GM23338 (cell line): ENCODE data around the gene NAPB. TPM values are rescaled to one million over a fixed set of nuclear protein-coding genes. Genes with fewer than 3 reads are reported as not detected.
A peak's percentile ranks its signal among the peaks of the same experiment; 100 is the strongest.

Experiments
- ATAC-seq: fragments of 200-7000 bp; cut with Tn5 transposase; 3 replicates; pipeline ENCODE4 v1.9.1; 2020
- DNase-seq: peaks from one replicate; pipeline ENCODE4 v3.0.0-alpha.2; 2015; ENCODE audit warnings: low spot score
- H2AFZ ChIP-seq: fragments of 200-600 bp; sonication (generic); 2 replicates; pipeline ENCODE4 v1.8.0; 2016; ENCODE audit warnings: antibody characterized with exemption, mild to moderate bottlenecking, moderate library complexity
- H3F3A ChIP-seq: fragments of 200-600 bp; sonication (generic); replicated peaks from 2 replicates; pipeline ENCODE4 v1.8.0; 2017; ENCODE audit warnings: antibody characterized with exemption, mixed run types, low read depth
- H3K27ac ChIP-seq: fragments of 200-600 bp; sonication (generic); 2 replicates; pipeline ENCODE4 v1.6.1; 2016; ENCODE audit warnings: low read depth
- H3K27me3 ChIP-seq: fragments of 200-600 bp; sonication (generic); 2 replicates; pipeline ENCODE4 v1.8.0; 2016; ENCODE audit warnings: mild to moderate bottlenecking, mixed run types, moderate library complexity; ENCODE audit not compliant: insufficient read depth
- H3K36me3 ChIP-seq: fragments of 200-600 bp; sonication (generic); 2 replicates; pipeline ENCODE4 v1.8.0; 2016; ENCODE audit warnings: mild to moderate bottlenecking; ENCODE audit not compliant: insufficient read depth
- H3K4me1 ChIP-seq: fragments of 200-600 bp; sonication (generic); 2 replicates; pipeline ENCODE4 v1.8.0; 2016; ENCODE audit warnings: mild to moderate bottlenecking, moderate library complexity; ENCODE audit not compliant: insufficient read depth
- H3K4me2 ChIP-seq: fragments of 200-600 bp; sonication (generic); 2 replicates; pipeline ENCODE4 v1.7.1; 2017; ENCODE audit warnings: mixed run types
- H3K4me3 ChIP-seq: fragments of 200-600 bp; sonication (generic); 2 replicates; pipeline ENCODE4 v1.6.1; 2016; ENCODE audit warnings: mixed run types
- H3K79me2 ChIP-seq: fragments of 200-600 bp; sonication (generic); replicated peaks from 2 replicates; pipeline ENCODE4 v1.8.0; 2017; ENCODE audit warnings: mild to moderate bottlenecking; ENCODE audit not compliant: insufficient read depth
- H3K9me2 ChIP-seq: fragments of 200-600 bp; sonication (generic); 2 replicates; pipeline ENCODE4 v1.8.0; 2017; ENCODE audit not compliant: insufficient read depth
- H4K20me1 ChIP-seq: fragments of 200-600 bp; sonication (generic); replicated peaks from 2 replicates; pipeline ENCODE4 v1.8.0; 2017; ENCODE audit warnings: mild to moderate bottlenecking; ENCODE audit not compliant: insufficient read depth
- H3K27ac Mint-ChIP-seq: 2 replicates; pipeline ENCODE4 v1.8.0; 2020; ENCODE audit warnings: inconsistent platforms, mild to moderate bottlenecking, moderate library complexity, mixed read lengths
- H3K27me3 Mint-ChIP-seq: 3 replicates; pipeline ENCODE4 v1.8.0; 2022; ENCODE audit warnings: low read depth, mild to moderate bottlenecking, moderate library complexity, mixed read lengths, inconsistent platforms; ENCODE audit not compliant: insufficient read depth, poor library complexity
- H3K36me3 Mint-ChIP-seq: 3 replicates; pipeline ENCODE4 v1.8.0; 2021; ENCODE audit warnings: low read depth, mild to moderate bottlenecking, inconsistent platforms, moderate library complexity, mixed read lengths
- H3K4me1 Mint-ChIP-seq: 3 replicates; pipeline ENCODE4 v1.8.0; 2020; ENCODE audit warnings: mild to moderate bottlenecking, inconsistent platforms, mixed read lengths
- H3K4me3 Mint-ChIP-seq: 3 replicates; pipeline ENCODE4 v1.8.0; 2021; ENCODE audit warnings: moderate library complexity, mild to moderate bottlenecking, inconsistent platforms, mixed read lengths
- H3K9me3 Mint-ChIP-seq: 3 replicates; pipeline ENCODE4 v1.8.0; 2020; ENCODE audit warnings: moderate library complexity, mild to moderate bottlenecking, inconsistent platforms, mixed read lengths
- CREB1 ChIP-seq: fragments of 250-450 bp; sonication (Bioruptor Pico); IDR thresholded peaks from 2 replicates; pipeline ENCODE4 v1.5.0; 2020; ENCODE audit warnings: low read depth, mild to moderate bottlenecking, moderate library complexity
- EZH2 ChIP-seq: fragments of 200-600 bp; sonication (generic); IDR thresholded peaks from one replicate; pipeline ENCODE4 v1.8.0; 2017; ENCODE audit warnings: antibody characterized with exemption, mild to moderate bottlenecking, low read depth; ENCODE audit not compliant: unreplicated experiment
- EZH2phosphoT487 ChIP-seq: fragments of 200-600 bp; sonication (generic); IDR thresholded peaks from one replicate; pipeline ENCODE4 v1.8.1; 2018; ENCODE audit warnings: antibody characterized with exemption; ENCODE audit not compliant: unreplicated experiment
- JUNB ChIP-seq: IDR thresholded peaks from one replicate; pipeline ENCODE4 v1.6.1; 2016; ENCODE audit warnings: antibody characterized with exemption; ENCODE audit not compliant: unreplicated experiment
- NANOG ChIP-seq: IDR thresholded peaks from 2 replicates; pipeline ENCODE4 v1.6.1; 2016; ENCODE audit warnings: antibody characterized with exemption, borderline replicate concordance
- POLR2AphosphoS5 ChIP-seq: IDR thresholded peaks from 2 replicates; pipeline ENCODE4 v1.6.1; 2016; ENCODE audit warnings: antibody characterized with exemption, low read depth
- REST ChIP-seq: IDR thresholded peaks from one replicate; pipeline ENCODE4 v1.6.1; 2018; ENCODE audit warnings: antibody characterized with exemption; ENCODE audit not compliant: unreplicated experiment
- STAT1 ChIP-seq: IDR thresholded peaks from one replicate; pipeline ENCODE4 v1.6.1; 2016; ENCODE audit warnings: antibody characterized with exemption; ENCODE audit not compliant: unreplicated experiment
- ZNF114 ChIP-seq: fragments of 250-450 bp; sonication (Bioruptor Pico); IDR thresholded peaks from 2 replicates; pipeline ENCODE4 v1.5.0; 2020; ENCODE audit warnings: mild to moderate bottlenecking, moderate library complexity
- ZNF331 ChIP-seq: fragments of 250-450 bp; sonication (Bioruptor Pico); IDR thresholded peaks from 2 replicates; pipeline ENCODE4 v1.5.0; 2020; ENCODE audit warnings: low read depth, mild to moderate bottlenecking, moderate library complexity
- polyA plus RNA-seq: library from polyadenylated mRNA; unstranded; fragments of >200 nt; fragmentation: Nextera tagmentation; extraction: Ambion mirVana; gene quantifications from 2 replicates; pipeline ENCODE4 v1.2.1, GENCODE V29; 2016
- total RNA-seq: library from RNA; depleted of rRNA; stranded (reverse); fragments of >200 nt; shearing (Covaris generic); gene quantifications from 2 replicates; pipeline ENCODE4 v1.2.3, GENCODE V29; 2014
- TF ChIP-seq, protein P1 (sequence below): IDR thresholded peaks from 2 replicates; pipeline ENCODE4 v1.6.1; 2016; ENCODE audit warnings: antibody characterized with exemption
- TF ChIP-seq, protein P2 (sequence below): fragments of 250-450 bp; sonication (Bioruptor Pico); IDR thresholded peaks from 2 replicates; pipeline ENCODE4 v1.5.0; 2020; ENCODE audit warnings: mild to moderate bottlenecking, moderate library complexity
- TF ChIP-seq, protein P3 (sequence below), 2 experiments: fragments of 200-600 bp in 1 of 2; sonication (generic) in 1 of 2; conservative IDR thresholded peaks; 2 replicates each; pipeline versions ENCODE4 v1.5.1 to v1.6.1; 2016 to 2017; ENCODE audit warnings: antibody characterized with exemption in 2 of 2, low read depth in 2 of 2, mild to moderate bottlenecking in 2 of 2, moderate library complexity in 1 of 2

NAPB gene
- total and polyA plus RNA-seq, 2 experiments from 2014 or later: 7.3 to 18.1 TPM

DNA sequence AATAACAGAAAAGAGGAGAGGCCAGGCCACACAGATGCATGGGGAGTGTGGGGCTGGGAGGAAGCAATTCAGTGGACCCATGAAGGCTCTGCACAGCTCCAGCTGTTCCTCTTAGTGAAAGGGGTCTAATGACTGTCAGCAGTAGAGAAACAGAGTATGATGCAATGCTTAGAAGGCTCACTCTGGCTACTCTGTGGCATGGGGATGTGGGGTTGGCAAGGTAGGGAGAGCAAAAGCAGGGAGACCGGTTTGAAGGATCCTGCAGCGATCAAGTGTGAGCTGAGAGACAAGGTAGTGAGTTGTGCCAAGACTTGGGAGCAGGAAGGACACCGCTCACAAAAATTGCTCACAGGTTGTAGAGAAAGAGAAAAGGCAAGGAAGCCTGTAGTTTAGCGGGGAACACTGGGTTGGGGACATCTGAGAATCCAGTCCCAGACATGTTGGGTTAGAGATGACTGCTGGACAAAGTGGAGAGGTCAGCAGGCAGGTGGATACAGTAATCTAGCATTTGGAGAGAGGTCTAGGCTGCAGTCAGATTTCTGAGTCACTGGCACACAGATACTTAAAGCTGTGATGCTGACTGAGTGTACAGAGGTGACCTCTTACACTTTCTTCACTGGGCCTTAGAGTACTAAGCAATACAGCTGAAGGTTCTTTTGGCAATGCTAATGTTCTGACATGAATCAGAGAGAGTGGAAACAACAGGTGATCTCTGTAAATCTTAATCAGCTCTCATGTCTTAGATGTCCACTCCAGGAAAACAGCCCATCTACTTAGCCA lies 27.1 kb downstream of the NAPB start:
- Histone ChIP-seq H3K79me2 (peaks cover 15% of the 10 kb centered on the region), H3K36me3 (peaks cover 8% of the 10 kb centered on the region; the same call in 1 of the 2 replicates), H3K27ac (no peak overlapping the region), H3K4me1 (peaks cover 19% of the 10 kb centered on the region), H4K20me1 (peaks cover 15% of the 10 kb centered on the region), H3F3A (no peaks in the 10 kb centered on the region), H2AFZ (no peak overlapping the region), H3K4me2 (no peak overlapping the region), H3K4me3 (no peak overlapping the region), H3K9me2 (no peaks in the 10 kb centered on the region), H3K27me3 (no peaks in the 10 kb centered on the region)
- Mint-ChIP-seq H3K4me1 (peaks cover 39% of the 10 kb centered on the region), H3K36me3 (peaks cover 44% of the 10 kb centered on the region), H3K27me3 (peaks cover 2% of the 10 kb centered on the region), H3K9me3 (no peaks in the 10 kb centered on the region), H3K27ac (peak overlapping the region; percentile 41), H3K4me3 (no peak overlapping the region; the same call in 2 of the 3 replicates)
- DNase-seq (no peak), ATAC-seq (no peak)
- TF ChIP-seq STAT1: no peak
- no peak for TF ChIP-seq NANOG
- TF ChIP-seq EZH2phosphoT487: no peak
- TF ChIP-seq REST: no peak
- TF ChIP-seq ZNF114 (CRISPR knock-in tag): no peak
- TF ChIP-seq POLR2AphosphoS5: no peak
- TF ChIP-seq, protein P1, sequence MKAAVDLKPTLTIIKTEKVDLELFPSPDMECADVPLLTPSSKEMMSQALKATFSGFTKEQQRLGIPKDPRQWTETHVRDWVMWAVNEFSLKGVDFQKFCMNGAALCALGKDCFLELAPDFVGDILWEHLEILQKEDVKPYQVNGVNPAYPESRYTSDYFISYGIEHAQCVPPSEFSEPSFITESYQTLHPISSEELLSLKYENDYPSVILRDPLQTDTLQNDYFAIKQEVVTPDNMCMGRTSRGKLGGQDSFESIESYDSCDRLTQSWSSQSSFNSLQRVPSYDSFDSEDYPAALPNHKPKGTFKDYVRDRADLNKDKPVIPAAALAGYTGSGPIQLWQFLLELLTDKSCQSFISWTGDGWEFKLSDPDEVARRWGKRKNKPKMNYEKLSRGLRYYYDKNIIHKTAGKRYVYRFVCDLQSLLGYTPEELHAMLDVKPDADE: no peak
- no peak for TF ChIP-seq CREB1 (CRISPR knock-in tag)
- TF ChIP-seq, protein P2, sequence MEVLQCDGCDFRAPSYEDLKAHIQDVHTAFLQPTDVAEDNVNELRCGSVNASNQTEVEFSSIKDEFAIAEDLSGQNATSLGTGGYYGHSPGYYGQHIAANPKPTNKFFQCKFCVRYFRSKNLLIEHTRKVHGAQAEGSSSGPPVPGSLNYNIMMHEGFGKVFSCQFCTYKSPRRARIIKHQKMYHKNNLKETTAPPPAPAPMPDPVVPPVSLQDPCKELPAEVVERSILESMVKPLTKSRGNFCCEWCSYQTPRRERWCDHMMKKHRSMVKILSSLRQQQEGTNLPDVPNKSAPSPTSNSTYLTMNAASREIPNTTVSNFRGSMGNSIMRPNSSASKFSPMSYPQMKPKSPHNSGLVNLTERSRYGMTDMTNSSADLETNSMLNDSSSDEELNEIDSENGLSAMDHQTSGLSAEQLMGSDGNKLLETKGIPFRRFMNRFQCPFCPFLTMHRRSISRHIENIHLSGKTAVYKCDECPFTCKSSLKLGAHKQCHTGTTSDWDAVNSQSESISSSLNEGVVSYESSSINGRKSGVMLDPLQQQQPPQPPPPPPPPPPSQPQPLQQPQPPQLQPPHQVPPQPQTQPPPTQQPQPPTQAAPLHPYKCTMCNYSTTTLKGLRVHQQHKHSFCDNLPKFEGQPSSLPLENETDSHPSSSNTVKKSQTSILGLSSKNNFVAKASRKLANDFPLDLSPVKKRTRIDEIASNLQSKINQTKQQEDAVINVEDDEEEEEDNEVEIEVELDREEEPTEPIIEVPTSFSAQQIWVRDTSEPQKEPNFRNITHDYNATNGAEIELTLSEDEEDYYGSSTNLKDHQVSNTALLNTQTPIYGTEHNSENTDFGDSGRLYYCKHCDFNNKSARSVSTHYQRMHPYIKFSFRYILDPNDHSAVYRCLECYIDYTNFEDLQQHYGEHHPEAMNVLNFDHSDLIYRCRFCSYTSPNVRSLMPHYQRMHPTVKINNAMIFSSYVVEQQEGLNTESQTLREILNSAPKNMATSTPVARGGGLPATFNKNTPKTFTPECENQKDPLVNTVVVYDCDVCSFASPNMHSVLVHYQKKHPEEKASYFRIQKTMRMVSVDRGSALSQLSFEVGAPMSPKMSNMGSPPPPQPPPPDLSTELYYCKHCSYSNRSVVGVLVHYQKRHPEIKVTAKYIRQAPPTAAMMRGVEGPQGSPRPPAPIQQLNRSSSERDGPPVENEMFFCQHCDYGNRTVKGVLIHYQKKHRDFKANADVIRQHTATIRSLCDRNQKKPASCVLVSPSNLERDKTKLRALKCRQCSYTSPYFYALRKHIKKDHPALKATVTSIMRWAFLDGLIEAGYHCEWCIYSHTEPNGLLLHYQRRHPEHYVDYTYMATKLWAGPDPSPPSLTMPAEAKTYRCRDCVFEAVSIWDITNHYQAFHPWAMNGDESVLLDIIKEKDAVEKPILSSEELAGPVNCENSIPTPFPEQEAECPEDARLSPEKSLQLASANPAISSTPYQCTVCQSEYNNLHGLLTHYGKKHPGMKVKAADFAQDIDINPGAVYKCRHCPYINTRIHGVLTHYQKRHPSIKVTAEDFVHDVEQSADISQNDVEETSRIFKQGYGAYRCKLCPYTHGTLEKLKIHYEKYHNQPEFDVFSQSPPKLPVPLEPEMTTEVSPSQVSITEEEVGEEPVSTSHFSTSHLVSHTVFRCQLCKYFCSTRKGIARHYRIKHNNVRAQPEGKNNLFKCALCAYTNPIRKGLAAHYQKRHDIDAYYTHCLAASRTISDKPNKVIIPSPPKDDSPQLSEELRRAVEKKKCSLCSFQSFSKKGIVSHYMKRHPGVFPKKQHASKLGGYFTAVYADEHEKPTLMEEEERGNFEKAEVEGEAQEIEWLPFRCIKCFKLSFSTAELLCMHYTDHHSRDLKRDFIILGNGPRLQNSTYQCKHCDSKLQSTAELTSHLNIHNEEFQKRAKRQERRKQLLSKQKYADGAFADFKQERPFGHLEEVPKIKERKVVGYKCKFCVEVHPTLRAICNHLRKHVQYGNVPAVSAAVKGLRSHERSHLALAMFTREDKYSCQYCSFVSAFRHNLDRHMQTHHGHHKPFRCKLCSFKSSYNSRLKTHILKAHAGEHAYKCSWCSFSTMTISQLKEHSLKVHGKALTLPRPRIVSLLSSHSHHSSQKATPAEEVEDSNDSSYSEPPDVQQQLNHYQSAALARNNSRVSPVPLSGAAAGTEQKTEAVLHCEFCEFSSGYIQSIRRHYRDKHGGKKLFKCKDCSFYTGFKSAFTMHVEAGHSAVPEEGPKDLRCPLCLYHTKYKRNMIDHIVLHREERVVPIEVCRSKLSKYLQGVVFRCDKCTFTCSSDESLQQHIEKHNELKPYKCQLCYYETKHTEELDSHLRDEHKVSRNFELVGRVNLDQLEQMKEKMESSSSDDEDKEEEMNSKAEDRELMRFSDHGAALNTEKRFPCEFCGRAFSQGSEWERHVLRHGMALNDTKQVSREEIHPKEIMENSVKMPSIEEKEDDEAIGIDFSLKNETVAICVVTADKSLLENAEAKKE (CRISPR knock-in tag): no peak
- no peak for TF ChIP-seq EZH2
- TF ChIP-seq, protein P3, sequence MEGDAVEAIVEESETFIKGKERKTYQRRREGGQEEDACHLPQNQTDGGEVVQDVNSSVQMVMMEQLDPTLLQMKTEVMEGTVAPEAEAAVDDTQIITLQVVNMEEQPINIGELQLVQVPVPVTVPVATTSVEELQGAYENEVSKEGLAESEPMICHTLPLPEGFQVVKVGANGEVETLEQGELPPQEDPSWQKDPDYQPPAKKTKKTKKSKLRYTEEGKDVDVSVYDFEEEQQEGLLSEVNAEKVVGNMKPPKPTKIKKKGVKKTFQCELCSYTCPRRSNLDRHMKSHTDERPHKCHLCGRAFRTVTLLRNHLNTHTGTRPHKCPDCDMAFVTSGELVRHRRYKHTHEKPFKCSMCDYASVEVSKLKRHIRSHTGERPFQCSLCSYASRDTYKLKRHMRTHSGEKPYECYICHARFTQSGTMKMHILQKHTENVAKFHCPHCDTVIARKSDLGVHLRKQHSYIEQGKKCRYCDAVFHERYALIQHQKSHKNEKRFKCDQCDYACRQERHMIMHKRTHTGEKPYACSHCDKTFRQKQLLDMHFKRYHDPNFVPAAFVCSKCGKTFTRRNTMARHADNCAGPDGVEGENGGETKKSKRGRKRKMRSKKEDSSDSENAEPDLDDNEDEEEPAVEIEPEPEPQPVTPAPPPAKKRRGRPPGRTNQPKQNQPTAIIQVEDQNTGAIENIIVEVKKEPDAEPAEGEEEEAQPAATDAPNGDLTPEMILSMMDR (conservative IDR thresholded peaks at IDR 0.05; ENCODE audit: low read depth in 2 of 2): no peak
- no peak for TF ChIP-seq JUNB
- no peak for TF ChIP-seq ZNF331 (CRISPR knock-in tag)
